AG10803 (cell line): ENCODE measurements around the gene PCLO.

Source experiments
- DNase-seq: peaks from one replicate; pipeline ENCODE4 v3.0.0; 2010; ENCODE audit warnings: low read depth
- H3K4me3 ChIP-seq: 2 replicates; pipeline ENCODE4 v1.5.1; 2011; ENCODE audit warnings: mild to moderate bottlenecking, low read length, control low read depth
- TF ChIP-seq, protein P1 (sequence below): conservative IDR thresholded peaks from 2 replicates; pipeline ENCODE4 v1.5.1; 2011; ENCODE audit warnings: mild to moderate bottlenecking, low read length, control low read depth, inconsistent platforms

The PCLO gene

DNA sequence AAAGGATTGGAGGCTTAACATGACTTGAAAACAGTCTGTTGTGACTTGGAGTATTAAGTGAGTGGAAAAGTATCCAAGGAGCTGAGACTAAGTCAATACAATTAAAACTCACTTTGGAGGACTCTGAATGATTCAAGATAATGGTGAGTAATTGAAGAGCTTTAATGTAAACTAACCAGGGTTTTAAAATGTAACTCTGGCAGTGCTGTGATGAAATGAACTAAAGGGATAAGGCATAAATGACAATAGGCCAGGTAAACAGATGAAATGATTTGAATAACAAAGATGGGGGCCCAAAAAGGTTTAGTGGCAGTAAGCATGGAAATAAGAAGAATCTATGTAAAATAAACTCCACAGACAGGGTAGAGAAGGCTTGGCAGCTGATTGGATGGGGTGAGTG lies 402.6 kb downstream of the PCLO start:
- no peak for DNase-seq
- H3K4me3 ChIP-seq, result no peak overlapping the region
- TF ChIP-seq, protein P1, sequence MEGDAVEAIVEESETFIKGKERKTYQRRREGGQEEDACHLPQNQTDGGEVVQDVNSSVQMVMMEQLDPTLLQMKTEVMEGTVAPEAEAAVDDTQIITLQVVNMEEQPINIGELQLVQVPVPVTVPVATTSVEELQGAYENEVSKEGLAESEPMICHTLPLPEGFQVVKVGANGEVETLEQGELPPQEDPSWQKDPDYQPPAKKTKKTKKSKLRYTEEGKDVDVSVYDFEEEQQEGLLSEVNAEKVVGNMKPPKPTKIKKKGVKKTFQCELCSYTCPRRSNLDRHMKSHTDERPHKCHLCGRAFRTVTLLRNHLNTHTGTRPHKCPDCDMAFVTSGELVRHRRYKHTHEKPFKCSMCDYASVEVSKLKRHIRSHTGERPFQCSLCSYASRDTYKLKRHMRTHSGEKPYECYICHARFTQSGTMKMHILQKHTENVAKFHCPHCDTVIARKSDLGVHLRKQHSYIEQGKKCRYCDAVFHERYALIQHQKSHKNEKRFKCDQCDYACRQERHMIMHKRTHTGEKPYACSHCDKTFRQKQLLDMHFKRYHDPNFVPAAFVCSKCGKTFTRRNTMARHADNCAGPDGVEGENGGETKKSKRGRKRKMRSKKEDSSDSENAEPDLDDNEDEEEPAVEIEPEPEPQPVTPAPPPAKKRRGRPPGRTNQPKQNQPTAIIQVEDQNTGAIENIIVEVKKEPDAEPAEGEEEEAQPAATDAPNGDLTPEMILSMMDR, result no peak

DNA sequence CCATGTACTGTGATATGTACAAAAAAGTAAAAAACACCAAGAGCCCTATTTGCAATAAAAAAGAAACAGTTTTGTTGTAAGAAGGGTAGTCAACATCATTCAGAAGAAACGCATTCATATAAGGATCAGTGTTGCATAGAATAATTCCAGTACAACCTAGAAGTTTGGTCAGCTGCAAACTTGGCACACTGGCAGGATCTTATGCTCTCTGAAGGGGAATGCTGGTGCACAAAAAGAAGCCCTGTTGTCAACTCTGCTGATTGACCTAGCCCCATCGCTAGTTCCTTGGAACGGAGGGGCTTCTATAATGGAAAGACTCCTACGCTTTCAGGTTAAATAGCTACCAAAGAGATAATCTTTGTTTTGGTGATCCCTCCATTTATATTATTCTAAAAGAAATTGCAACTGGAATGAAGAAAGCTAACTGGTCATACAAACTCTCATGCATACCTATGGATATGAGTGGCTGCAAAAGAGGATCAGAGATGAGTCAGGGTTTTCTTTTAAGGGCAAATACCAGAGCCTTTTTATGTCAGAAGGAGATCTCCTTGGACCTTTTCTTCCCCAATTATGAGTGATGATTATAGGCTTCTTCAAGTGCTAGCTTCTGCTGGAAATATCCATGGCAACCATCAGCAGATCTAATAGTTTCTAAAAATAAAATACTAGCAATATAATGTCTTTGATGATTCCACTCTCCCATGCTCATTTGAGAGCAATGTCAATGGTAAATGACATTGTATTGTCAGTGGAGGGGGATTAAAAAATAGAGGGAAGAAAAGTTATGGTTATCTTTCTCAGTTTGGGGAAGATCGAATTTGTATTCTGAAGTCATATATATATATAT lies 406.8 kb downstream of the PCLO start:
- no peak overlapping the region for H3K4me3 ChIP-seq
- TF ChIP-seq, protein P1, result no peak
- peak; percentile 57 for DNase-seq

DNA sequence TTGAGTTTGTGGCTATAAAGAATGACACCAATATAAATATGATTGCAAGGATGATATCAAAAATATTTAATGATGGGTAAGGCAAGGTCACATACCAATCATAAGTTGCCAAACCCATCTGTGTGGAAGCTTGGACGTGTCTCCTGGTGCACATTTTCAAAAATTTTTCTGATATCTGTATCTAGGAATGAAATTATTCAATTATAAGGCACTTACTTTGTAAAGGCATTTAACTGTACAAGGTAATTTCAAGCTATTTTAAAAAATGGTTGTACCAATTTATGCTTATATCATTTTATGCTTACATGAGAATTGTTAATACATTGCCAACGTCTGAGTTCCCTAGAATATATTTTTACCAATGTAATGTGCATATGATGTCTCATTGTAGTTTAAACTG lies 412.7 kb downstream of the PCLO start:
- TF ChIP-seq, protein P1, result no peak
- H3K4me3 ChIP-seq, result no peak overlapping the region
- DNase-seq, result no peak

DNA sequence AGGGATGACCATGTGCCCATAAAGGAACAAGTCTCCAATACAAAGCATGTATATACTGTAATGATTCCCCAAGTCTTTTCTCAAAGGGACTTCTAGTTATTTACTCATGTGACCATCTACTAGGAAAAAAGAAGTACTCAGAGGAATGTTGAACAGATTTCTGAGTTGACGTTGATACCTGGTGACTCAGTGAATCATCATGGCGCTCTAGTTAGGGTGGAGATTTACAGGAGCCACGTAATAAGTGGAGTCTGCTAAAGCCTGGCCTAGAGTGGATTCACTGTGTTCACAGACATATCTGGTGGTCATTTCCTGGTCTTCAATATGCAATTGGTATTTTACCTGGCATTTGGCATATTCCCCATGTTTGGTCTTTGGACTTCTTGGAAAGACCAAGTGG lies 416.9 kb downstream of the PCLO start:
- TF ChIP-seq, protein P1, result no peak
- no peak for DNase-seq
- H3K4me3 ChIP-seq, result no peak overlapping the region

DNA sequence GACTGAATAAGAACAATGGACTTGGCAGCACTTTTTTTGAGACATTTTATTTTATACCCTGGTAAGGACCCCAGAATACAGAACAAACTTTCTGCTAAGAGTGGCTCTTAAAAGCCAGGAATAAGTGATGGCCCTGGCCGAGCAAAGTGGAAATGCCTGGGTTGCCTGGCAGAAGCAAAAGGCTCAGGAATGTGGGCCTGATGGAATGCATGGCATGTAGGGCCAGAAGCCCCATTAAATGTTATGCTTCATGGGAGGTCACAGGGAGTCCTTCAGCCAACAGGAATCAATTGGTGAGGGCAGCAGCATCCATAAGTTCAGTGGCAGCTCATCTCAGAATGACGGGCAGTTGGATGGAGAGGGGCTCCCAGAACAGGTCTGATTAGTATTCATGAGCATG lies 417.6 kb downstream of the PCLO start:
- peak; percentile 61 for DNase-seq
- TF ChIP-seq, protein P1, result no peak
- no peak overlapping the region for H3K4me3 ChIP-seq

DNA sequence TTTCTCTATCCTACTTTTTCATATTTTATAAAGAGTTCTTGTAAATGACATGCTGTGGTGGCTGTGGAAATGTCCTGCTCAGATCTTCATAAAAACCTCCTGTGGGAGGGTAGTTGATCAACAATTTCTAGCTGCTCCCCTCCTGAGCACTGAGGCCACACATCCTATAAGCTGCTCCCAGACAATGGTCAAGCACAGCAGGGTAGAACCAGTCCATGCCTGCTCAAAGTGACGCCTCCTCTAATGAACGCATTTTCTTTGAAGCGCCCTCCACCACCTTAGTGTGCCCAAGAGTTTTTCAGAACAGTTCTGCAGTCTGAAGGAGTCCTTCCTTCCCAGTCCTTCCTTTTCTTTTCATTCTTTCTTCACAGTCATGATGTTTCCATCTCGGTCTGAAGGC lies 420.5 kb downstream of the PCLO start:
- no peak for DNase-seq
- TF ChIP-seq, protein P1, result no peak
- no peak overlapping the region for H3K4me3 ChIP-seq

DNA sequence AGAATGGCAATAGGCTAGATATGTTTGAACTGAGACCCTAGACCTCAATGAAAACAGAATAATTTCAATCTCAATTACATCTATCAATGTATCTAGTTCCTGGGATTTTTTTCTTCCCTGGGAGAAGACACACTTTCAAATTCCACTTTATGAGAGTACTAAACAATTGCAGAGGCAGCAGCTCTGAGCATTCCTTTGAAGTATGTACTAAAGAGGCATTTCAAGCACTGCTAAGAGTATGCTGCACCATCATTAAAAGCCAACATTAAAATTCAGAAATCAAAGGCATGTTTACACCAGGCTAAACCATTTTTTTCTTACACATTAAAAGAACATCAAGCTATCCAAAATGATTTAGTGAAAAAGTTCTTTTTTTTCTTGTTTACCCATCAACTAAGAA lies 421.2 kb downstream of the PCLO start:
- no peak overlapping the region for H3K4me3 ChIP-seq
- no peak for DNase-seq
- TF ChIP-seq, protein P1, result no peak
